WI38 (cell line): ENCODE measurements around the gene TOM1.

ENCODE experiments used
- H3K4me3 ChIP-seq: 2 replicates; pipeline ENCODE4 v1.5.1; 2011; ENCODE audit warnings: low read depth, mild to moderate bottlenecking, control low read depth, low read length
- TF ChIP-seq, protein P1 (sequence below): IDR thresholded peaks from 2 replicates; pipeline ENCODE4 v1.5.1; 2012; ENCODE audit warnings: low read depth, mild to moderate bottlenecking, control low read depth, low read length

Gene TOM1

DNA sequence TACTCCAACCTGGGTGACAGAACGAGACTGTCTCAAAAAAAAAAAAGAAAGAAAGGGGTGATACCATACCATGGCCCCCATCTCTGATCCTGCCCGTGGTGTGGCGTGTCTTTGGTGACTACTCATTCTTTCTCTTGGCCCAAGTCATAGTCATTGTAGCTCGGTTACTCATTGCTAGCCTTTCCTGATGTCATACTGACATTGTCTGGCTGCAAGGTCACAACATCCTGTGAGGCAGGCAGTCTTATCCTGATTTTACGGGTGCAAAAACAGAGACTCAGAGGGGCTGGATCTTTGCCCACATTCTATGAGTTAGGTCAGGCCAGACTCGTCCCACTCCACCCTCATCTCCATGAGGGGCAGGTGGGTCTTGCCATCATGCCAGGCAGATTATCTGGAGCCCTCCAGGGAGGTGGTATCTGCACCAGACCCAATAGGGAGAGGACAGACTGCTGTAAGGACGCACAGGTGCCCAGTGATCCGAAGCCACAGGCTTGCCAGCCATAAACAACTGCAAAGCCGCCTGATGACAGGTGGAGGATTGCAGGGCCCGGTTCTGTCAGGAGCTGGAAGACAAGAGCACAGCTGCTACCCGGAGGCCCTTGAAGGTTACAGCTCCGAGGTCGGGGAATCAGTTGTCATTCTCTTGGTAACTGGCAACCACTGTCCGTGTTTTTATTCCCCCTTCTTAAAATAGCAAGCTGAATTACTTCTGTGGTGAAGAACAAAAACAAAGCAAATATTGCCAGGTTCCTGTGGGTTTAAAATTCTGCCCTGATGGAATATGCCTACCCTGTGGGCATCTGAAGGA, 13.8 kb downstream of the TOM1 start:
- TF ChIP-seq, protein P1, sequence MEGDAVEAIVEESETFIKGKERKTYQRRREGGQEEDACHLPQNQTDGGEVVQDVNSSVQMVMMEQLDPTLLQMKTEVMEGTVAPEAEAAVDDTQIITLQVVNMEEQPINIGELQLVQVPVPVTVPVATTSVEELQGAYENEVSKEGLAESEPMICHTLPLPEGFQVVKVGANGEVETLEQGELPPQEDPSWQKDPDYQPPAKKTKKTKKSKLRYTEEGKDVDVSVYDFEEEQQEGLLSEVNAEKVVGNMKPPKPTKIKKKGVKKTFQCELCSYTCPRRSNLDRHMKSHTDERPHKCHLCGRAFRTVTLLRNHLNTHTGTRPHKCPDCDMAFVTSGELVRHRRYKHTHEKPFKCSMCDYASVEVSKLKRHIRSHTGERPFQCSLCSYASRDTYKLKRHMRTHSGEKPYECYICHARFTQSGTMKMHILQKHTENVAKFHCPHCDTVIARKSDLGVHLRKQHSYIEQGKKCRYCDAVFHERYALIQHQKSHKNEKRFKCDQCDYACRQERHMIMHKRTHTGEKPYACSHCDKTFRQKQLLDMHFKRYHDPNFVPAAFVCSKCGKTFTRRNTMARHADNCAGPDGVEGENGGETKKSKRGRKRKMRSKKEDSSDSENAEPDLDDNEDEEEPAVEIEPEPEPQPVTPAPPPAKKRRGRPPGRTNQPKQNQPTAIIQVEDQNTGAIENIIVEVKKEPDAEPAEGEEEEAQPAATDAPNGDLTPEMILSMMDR = no peak
- no peak overlapping the region for H3K4me3 ChIP-seq

DNA sequence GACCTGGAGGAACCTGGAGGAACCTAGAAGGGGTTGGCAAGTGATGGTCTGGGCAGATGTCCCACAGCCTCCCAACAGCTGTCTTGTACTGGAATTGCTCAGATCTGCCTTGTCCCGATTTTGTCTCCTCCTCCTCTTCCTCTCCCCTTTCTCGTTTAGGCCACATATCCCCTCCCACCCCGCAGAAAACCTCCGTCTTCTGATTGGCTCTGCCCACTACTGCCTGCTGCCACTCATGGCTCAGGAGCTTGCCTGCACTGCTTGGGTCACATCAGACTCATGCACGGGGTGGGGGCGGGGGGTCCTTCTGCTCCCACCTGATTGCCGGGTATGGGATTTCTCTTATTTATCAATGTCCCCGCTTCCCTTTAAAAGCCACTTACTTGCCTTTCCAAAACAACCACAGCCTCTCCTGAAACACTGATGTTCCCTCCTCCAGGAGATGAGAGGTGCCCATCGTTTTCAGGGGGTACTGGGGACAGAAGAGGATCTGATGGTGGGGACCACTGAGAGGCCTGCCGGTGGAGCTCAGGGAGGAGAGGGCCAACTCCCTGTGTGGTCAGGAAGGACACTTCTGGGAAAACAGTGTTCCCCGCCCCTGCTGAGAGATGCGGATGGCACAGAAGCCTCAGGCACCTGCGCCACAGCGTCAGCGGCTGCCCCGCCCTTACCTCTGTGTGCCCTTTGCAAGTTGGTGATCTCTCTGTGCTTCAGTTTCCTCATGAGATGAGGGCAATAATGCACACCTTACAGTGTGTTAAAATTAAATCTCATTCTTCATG, 14.7 kb downstream of the TOM1 start:
- TF ChIP-seq, protein P1 = no peak

DNA sequence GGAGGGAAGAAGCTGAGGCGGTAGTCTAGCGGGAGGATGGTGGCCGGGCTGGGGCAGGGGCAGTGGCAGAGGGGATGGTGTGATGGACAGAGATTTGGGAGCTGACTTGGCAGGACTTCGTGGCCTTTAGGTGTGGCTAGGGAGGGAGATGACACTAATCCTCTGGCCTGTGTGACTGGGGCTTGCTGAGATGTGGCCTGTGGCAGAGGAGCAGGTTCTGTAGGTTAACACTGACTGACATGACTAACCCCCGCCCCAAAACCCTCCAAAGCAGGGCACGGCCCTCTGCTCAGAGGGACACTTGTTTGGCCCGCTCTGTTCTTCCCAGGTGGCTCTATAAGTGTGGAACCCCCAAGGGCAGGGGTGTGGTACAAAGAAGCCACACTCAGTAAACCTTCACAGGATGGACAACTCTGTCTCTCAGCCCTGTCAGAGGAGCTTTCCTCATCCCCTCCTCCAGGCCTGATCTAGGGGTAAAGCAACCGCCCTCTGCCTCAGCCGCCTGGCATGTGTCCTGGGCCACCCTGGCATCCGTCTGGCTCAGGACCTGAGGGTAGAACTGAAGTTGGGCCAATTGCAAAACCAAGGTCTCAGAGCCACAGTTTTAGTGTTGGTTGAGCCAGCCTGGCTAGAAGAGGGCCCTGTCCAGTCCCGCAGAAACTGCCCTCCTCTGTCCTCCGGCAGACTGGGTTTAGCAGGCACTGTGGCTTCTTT, 15.6 kb downstream of the TOM1 start:
- no peak overlapping the region for H3K4me3 ChIP-seq
- TF ChIP-seq, protein P1 = no peak

More for the DNA sequence above, 14.7 kb downstream of the TOM1 start:
- no peak overlapping the region for H3K4me3 ChIP-seq

DNA sequence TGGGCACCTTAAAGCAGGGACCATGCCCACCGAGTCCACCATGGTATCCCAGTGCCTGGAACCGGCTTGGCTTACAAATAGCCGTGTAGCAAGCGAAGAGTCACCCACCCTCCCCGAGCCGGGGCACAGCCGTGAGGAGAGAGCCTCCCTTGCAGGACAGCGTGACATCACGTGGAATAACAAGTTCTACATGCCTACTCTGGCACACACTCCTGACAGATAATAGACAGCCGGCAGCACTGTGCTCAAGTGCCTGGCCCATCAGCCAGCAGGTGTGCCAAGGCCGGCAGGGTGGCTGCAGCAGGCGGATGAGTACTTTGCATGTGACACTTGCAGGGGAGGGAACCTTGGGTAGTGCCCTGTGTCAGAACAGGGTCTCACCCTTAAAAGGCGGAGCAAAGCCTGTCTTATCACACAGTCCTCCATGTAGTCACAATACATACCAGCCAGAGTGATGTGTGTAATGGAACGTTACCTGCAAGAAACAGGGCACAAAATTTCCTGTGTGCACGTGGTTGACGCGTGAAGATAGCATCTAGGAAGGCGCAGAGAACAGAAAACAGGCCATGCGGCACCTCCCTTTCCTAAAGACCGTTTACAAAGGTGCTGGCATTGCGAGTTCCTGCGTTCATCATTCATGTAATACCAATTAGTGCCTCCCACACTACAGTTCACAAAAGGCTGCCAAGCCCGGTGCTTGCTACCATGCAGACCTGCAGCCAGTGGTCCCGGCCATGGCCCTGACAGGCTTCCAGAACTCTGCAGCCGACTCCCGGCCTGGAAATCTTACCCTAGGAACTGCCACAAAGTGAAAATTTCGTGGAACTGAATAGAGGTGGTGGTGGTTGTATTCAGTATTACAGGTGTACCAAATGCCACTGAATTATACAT, 16.4 kb downstream of the TOM1 start:
- no peak overlapping the region for H3K4me3 ChIP-seq
- TF ChIP-seq, protein P1 = no peak

DNA sequence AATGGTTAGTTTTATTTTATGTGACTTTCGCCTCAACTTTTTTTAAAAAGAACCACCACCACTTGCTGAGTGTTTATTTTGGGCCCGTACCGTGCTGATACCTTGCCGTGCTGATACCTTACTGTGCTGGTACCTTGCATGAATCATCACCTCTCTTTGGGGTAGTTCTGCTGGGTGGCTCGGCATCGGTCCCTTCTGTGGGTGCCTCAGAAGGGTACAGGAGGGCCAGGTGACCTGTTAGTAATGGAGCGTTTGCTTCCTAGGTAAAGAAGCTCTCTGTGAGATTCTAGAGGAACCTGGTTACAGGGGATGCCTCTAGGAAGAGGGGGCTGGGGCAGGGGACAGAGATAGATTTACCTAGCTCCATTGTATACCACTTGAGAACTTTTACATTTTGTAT, 17.1 kb downstream of the TOM1 start:
- H3K4me3 ChIP-seq = no peak overlapping the region
- TF ChIP-seq, protein P1 = no peak

DNA sequence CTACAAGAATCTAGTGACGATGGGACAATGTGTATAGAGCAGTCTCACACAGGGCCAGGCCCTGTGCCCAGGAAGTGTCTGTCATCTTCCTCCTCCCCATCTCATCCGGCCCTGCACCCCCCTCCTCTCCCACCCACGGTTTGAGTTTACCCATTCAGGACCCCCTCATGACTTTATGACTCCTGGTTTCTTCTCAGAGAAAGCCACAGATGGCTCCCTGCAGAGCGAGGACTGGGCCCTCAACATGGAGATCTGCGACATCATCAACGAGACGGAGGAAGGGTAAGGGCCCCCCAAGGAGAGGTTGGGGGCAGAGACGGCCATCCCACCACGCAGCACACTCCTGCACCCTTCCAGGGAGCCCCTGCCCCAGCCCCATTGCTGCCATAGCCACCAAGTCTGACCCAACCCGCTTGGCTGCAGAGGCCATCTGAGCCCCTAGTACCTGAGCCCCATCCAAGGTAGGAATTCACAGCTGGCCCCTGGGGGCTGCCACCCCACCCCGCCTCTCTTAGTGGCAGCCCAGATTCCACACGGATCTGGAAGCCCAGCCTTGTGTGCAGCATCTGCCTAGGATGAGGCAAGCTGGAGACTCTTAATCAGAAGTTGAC, 18.1 kb downstream of the TOM1 start:
- no peak overlapping the region for H3K4me3 ChIP-seq
- TF ChIP-seq, protein P1 = no peak
